Adipose tissue (tissue), 3 donors: ENCODE results near the gene NUP98. TPM values are rescaled to one million over a fixed set of nuclear protein-coding genes. Genes with fewer than 3 reads are reported as not detected.
"Not testable (repeated sequence)": the region's sequence is repeated elsewhere in the genome, so short reads cannot be mapped to it uniquely, and the experiment has no call there.

ENCODE experiments used
- H3K27ac ChIP-seq: one replicate; pipeline ENCODE4 v1.5.1; 2013; ENCODE audit warnings: low read depth, low read length
- WGBS, 3 donors: extraction: QIAGEN DNeasy Blood & Tissue Kit; methylation state at CpG; one replicate each; pipeline ENCODE4 v1.1.7; 2013; 5-methylcytosine and 5-hydroxymethylcytosine counted together
- polyA plus RNA-seq, 3 donors: library from polyadenylated mRNA; stranded (reverse); fragments of 200-250 nt; gene quantifications; one replicate each; pipeline ENCODE4 v1.2.3, GENCODE V29; 2013
- donor health status: healthy with polysubstance abuse.
- donor health status: Bipolar disorder and iron deficiency.
- donor health status: healthy.

NUP98 gene
- polyA plus RNA-seq, 3 donors = 17.9 to 52.7 (median 19.6) TPM

- no peak overlapping the region for H3K27ac ChIP-seq
- WGBS, 3 donors = 87 to 89% (median 89%) methylated on average over 9 to 10 of the region's 10 CpGs
Observed at GRCh38 chr11:3664032-3664630, 133.2 kb downstream of the NUP98 start.

GRCh38 chr11:3662856-3663255, 134.5 kb downstream of the NUP98 start:
- no peak overlapping the region for H3K27ac ChIP-seq

- H3K27ac ChIP-seq = no peak overlapping the region
- 75 to 92% (median 80%) methylated on average over 2 of the region's 2 CpGs for WGBS, 3 donors
Observed at GRCh38 chr11:3660960-3661359, 136.4 kb downstream of the NUP98 start.

DNA sequence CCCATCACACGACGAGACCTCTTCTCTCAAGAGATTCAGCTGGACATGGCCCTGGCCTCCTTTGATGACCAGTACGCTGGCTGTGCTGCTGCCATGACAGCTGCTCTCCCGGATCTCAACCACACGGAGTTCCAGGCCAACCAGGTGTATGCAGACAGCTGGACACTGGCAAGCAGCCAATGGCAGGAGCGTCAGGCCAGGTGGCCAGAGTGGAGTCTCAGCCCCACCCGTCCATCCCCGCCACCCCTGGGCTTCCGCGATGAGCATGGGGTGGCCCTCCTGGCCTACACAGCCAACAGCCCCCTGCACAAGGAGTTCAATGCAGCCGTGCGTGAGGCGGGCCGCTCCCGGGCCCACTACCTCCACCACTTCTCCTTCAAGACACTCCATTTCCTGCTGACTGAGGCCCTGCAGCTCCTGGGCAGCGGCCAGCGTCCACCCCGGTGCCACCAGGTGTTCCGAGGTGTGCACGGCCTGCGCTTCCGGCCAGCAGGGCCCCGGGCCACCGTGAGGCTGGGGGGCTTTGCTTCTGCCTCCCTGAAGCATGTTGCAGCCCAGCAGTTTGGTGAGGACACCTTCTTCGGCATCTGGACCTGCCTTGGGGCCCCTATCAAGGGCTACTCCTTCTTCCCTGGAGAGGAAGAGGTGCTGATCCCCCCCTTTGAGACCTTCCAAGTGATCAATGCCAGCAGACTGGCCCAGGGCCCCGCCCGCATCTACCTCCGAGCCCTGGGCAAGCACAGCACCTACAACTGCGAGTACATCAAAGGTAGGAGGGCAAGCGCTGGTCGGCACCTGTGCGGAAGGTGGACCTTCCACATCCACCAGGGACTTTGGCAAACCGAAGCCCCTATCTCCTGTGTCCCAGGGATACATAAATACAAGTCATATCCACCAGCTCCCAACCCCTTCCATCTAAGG, 137.5 kb downstream of the NUP98 start:
- H3K27ac ChIP-seq = no peak overlapping the region
- 85 to 91% (median 90%) methylated on average over 33 of the region's 33 CpGs for WGBS, 3 donors

- WGBS, 3 donors = 89 to 97% (median 91%) methylated on average over 8 of the region's 8 CpGs
- no peak overlapping the region for H3K27ac ChIP-seq
Observed at GRCh38 chr11:3658252-3658651, 139.1 kb downstream of the NUP98 start.

DNA sequence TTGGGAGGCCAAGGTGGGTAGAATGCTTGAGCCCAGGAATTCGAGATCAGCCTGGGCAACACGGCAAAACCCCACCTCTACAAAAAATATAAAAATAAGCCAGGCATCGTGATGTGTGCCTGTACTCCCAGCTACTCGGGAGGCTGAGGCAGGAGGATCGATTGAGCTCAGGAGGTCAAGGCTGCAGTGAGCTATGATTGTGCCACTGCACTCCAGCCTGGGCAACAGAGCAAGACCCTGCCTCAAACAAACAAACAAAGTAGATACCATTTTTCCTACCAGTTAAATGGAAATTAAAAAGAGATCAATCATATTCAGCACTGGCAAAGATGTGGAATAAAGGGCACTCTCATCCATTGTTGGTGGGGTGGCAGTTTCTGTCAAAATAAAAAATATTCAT, 140.0 kb downstream of the NUP98 start:
- 76 to 82% (median 77%) methylated on average over 5 of the region's 5 CpGs for WGBS, 3 donors
- H3K27ac ChIP-seq = not testable (repeated sequence)

- 82 to 87% (median 87%) methylated on average over 3 of the region's 3 CpGs for WGBS, 3 donors
- H3K27ac ChIP-seq = no peak overlapping the region
Observed at GRCh38 chr11:3655547-3655946, 141.8 kb downstream of the NUP98 start.

- 83 to 91% (median 85%) methylated on average over 2 of the region's 3 CpGs for WGBS, 3 donors
- not testable (repeated sequence) for H3K27ac ChIP-seq
Observed at GRCh38 chr11:3652514-3652913, 144.8 kb downstream of the NUP98 start.

GRCh38 chr11:3649374-3649773, 148.0 kb downstream of the NUP98 start:
- 30 to 42% (median 40%) methylated on average over 9 of the region's 9 CpGs for WGBS, 3 donors
- H3K27ac ChIP-seq = not testable (repeated sequence)

DNA sequence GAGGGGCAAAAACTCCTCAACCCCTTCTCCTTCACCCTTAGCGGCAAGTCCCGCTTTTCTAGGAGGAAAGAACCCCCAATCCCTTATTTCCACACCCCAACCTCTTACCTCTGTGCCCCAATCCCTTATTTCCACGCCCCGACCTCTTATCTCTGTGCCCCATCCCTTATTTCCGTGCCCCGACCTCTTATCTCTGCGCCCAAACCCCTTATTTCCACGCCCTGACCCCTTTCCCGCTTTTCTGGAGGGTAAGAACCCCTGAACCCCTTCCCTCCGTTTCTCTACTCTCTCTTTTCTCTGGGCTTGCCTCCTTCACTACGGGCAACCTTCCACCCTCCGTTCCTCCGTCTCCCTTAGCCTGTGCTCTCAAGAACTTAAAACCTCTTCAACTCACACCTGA, 148.5 kb downstream of the NUP98 start:
- not testable (repeated sequence) for H3K27ac ChIP-seq
- 74 to 82% (median 76%) methylated on average over 13 of the region's 13 CpGs for WGBS, 3 donors

DNA sequence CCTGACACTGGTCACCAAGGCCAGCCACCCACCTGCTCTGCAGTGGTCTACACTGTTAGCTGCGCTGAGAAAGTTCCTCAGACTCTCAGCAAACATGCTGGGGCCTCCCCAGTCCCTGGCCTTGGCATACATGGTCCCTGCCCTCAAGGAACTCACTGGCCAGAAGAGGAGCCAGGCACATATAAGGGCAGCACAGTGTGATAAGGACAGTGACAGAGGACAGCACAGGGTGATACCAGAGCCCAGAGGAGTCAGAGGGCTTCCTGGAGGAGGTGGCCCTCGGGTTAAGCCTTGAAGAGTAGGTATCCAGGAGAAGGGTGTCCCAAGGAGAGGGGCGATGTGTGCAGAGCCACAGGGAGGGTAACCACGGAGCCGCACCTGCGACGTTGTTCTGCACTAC, 151.8 kb downstream of the NUP98 start:
- no peak overlapping the region for H3K27ac ChIP-seq
- 86 to 89% (median 89%) methylated on average over 7 of the region's 7 CpGs for WGBS, 3 donors

DNA sequence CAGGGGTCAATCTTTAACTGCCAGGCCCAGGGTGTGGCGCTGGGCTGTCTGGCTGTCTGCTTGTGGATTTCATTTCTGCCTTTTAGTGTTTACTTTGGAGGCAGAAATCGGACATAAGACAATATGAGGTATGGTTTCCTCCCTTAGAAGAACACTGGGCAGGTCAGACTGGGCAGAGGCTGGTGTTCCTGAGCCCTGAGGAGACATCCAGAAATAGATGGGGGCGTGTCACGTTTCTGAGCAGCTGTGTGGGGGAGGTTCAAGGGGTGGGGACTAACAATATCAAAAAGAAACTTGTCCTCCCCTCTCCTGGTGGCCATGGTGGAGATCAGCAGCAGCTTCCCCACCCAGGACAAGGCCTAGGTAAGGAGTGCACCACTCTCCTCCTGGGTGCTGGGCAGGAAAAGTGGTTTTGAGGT, 152.5 kb downstream of the NUP98 start, which contains the start of gene ART1:
Gene ART1 (plus strand): TSS at position 312 of the 419 bp plus-strand sequence. CDS start 14,086 bp downstream, outside the sequence.
- WGBS, 3 donors = 67 to 82% (median 75%) methylated on average over 4 of the region's 4 CpGs
- no peak within 1 kb of the TSS for H3K27ac ChIP-seq

- WGBS, 3 donors = 45 to 60% (median 55%) methylated on average over 11 of the region's 11 CpGs
- not testable (repeated sequence) for H3K27ac ChIP-seq
Observed at GRCh38 chr11:3643102-3643546, 154.2 kb downstream of the NUP98 start.

GRCh38 chr11:3642071-3642951, 155.0 kb downstream of the NUP98 start:
- 1 to 2% (median 1%) methylated on average over 53 to 55 of the region's 55 CpGs for WGBS, 3 donors
- H3K27ac ChIP-seq = no peak overlapping the region

DNA sequence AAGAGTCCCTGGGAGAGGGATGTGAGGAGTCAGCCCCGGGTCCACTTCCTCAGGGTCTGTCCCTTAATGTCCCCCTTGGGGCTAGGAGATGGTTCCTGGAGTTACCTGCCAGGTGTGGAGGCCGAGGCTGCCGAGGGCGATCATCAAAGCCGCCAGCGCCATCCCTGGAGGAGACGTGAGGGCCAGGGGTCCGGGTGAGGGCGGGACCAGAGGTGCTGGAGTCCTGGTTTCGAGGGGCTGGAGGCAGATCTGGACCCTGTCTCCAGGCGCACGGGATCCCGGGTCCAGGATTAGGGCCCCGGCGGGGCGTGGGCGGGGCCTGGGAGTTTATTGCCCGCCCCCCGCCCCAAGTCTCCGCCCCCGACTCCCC, 155.7 kb downstream of the NUP98 start, which contains the start of gene ART5:
Gene ART5 (minus strand): TSS at position 292 of the 370 bp plus-strand sequence. CDS start 130 bp downstream, at position 162.
- no peak within 1 kb of the TSS for H3K27ac ChIP-seq
- WGBS, 3 donors = 15 to 31% (median 23%) methylated on average over 12 to 21 of the region's 21 CpGs

- H3K27ac ChIP-seq = no peak overlapping the region
- 62 to 67% (median 64%) methylated on average over 8 of the region's 8 CpGs for WGBS, 3 donors
Observed at GRCh38 chr11:3641191-3641590, 156.2 kb downstream of the NUP98 start.

DNA sequence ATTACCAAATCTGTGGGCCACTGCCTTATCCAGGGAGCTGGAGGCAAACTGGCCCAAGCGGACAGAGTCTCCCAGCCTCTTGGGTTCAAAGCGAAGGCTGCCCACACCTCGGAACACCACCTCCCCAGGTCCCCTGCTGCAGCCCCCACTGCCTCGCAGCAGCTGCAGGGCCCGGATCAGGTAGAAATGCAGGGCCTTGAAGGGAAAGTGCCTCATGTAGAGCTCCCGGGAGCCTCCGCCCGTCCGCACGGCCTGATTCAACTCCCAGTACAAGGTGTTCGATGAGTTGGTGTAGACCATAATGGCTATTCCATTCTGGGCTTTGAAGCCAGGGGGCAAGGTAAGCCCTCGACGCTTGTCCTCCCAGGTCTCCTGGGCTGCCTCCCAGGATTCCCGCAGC, 157.5 kb downstream of the NUP98 start:
- no peak overlapping the region for H3K27ac ChIP-seq

DNA sequence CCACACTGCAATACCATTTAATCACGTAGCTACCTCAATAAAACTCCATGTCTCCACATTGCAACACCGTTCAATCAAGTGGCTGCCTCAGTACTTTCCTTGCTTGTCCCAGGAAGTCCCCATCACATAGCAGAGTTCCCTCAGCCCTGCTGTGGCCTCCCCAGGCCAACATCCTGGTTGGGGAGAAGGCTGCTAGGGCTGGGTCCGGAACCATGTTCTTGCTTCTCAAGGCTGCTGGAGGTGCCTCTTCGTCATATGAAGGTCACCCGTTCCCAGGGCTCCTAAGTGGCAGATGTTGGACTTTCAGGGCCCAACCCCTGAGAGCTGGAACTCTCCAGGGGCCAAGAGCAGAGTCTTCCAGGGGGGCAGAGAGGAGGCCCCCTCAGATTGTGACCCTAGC, 158.8 kb downstream of the NUP98 start:
- H3K27ac ChIP-seq = no peak overlapping the region
- WGBS, 3 donors = 72 to 93% (median 91%) methylated on average over 5 of the region's 5 CpGs

More for the DNA sequence above, 157.5 kb downstream of the NUP98 start:
- WGBS, 3 donors = 92 to 98% (median 94%) methylated on average over 14 of the region's 14 CpGs
